ENCODE data around the gene FCAMR.

GRCh38 chr1:206945779-206946178 lies 24.5 kb downstream of the FCAMR start:
- TF ChIP-seq CTCF (conservative IDR thresholded peaks at IDR 0.05; ENCODE audit: low read depth in 2 of 2) = no peak
- no peak for TF ChIP-seq CREB1 (CRISPR knock-in tag; IDR thresholded peaks at IDR 0.05; ENCODE audit: low read depth)
- TF ChIP-seq EZH2 (IDR thresholded peaks at IDR 0.05; ENCODE audit: low read depth, unreplicated experiment) = no peak
- TF ChIP-seq POLR2AphosphoS5 (IDR thresholded peaks at IDR 0.05; ENCODE audit: low read depth) = no peak
- TF ChIP-seq EZH2phosphoT487 (IDR thresholded peaks at IDR 0.05; ENCODE audit: unreplicated experiment) = no peak
- no peak for TF ChIP-seq REST (IDR thresholded peaks at IDR 0.05; ENCODE audit: unreplicated experiment)
- no peak for TF ChIP-seq JUNB (IDR thresholded peaks at IDR 0.05; ENCODE audit: unreplicated experiment)
- TF ChIP-seq ZNF462 (CRISPR knock-in tag; IDR thresholded peaks at IDR 0.05) = no peak
- TF ChIP-seq ZNF331 (CRISPR knock-in tag; IDR thresholded peaks at IDR 0.05; ENCODE audit: low read depth) = no peak
- TF ChIP-seq NANOG (IDR thresholded peaks at IDR 0.05; ENCODE audit: borderline replicate concordance) = no peak

Data from GM23338 (cell line).